Endothelial cell of umbilical vein (primary cell): Measurements from ENCODE around the gene FRMD4A.

Experiments
- CTCF ChIP-seq, 2 donors: IDR thresholded peaks; 1 replicate in 1 of 2; 2 replicates in 1 of 2; pipeline ENCODE4 v1.5.1; 2011; ENCODE audit warnings: low read length in 2 of 2, mild to moderate bottlenecking in 2 of 2, moderate library complexity in 2 of 2, control low read depth in 1 of 2, inconsistent platforms in 1 of 2, low read depth in 1 of 2; ENCODE audit not compliant: insufficient read depth in 1 of 2; ENCODE audit errors: extremely low read depth in 1 of 2
- EZH2 ChIP-seq: IDR thresholded peaks from 2 replicates; pipeline ENCODE4 v1.6.1; 2012; ENCODE audit warnings: borderline replicate concordance, low read depth, mild to moderate bottlenecking, moderate library complexity, low read length, inconsistent platforms; ENCODE audit not compliant: severe bottlenecking
- FOS ChIP-seq: IDR thresholded peaks from 2 replicates; pipeline ENCODE4 v1.6.1; 2011; ENCODE audit warnings: mild to moderate bottlenecking, low read length, moderate library complexity, borderline replicate concordance; ENCODE audit not compliant: insufficient read depth
- JUN ChIP-seq: IDR thresholded peaks from 2 replicates; pipeline ENCODE4 v1.6.1; 2011; ENCODE audit warnings: borderline replicate concordance, low read depth; ENCODE audit not compliant: insufficient read length, insufficient read depth
- MYC ChIP-seq: IDR thresholded peaks from one replicate; pipeline ENCODE4 v1.6.1; 2011; ENCODE audit warnings: mild to moderate bottlenecking, low read depth, low read length
- POLR2A ChIP-seq: IDR thresholded peaks from 2 replicates; pipeline ENCODE4 v1.6.1; 2012; ENCODE audit warnings: low read depth, mild to moderate bottlenecking, control low read depth, low read length
- POLR2AphosphoS5 ChIP-seq: IDR thresholded peaks from 2 replicates; pipeline ENCODE4 v1.6.1; 2012; ENCODE audit warnings: low read depth, mild to moderate bottlenecking, control low read depth, low read length, moderate library complexity; ENCODE audit not compliant: insufficient read depth
- TF ChIP-seq, protein P1 (sequence below): IDR thresholded peaks from 2 replicates; pipeline ENCODE4 v1.6.1; 2011; ENCODE audit not compliant: insufficient read depth, insufficient read length

- TF ChIP-seq CTCF (IDR thresholded peaks at IDR 0.05; ENCODE audit: extremely low read depth in 1 of 2, insufficient read depth in 1 of 2, low read depth in 1 of 2, low read length in 2 of 2) (no peak), JUN (no peak), POLR2A (no peak), POLR2AphosphoS5 (no peak), EZH2 (no peak), FOS (no peak), MYC (no peak)
- TF ChIP-seq, protein P1, sequence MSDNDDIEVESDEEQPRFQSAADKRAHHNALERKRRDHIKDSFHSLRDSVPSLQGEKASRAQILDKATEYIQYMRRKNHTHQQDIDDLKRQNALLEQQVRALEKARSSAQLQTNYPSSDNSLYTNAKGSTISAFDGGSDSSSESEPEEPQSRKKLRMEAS, result no peak
Observed at GRCh38 chr10:13724484-13724883, 606.2 kb downstream of the FRMD4A start.
